Trophoblast cell (in vitro differentiated cells and primary cell): ENCODE measurements around the gene SMOC2.

Experiments
- DNase-seq, 2 donors: peaks; one replicate each; pipeline ENCODE4 v3.0.0-alpha.2; 2016
- H2AFZ ChIP-seq: 2 replicates; pipeline ENCODE4 v1.6.1; 2013; ENCODE audit warnings: low read length, moderate library complexity, mild to moderate bottlenecking; ENCODE audit not compliant: insufficient read depth, poor library complexity
- H2AK5ac ChIP-seq: 2 replicates; pipeline ENCODE4 v1.6.1; 2013; ENCODE audit warnings: mild to moderate bottlenecking, low read length
- H2BK120ac ChIP-seq: 2 replicates; pipeline ENCODE4 v1.6.1; 2013; ENCODE audit warnings: low read length, mild to moderate bottlenecking, moderate library complexity; ENCODE audit not compliant: insufficient read depth, poor library complexity
- H2BK12ac ChIP-seq: 2 replicates; pipeline ENCODE4 v1.6.1; 2013; ENCODE audit warnings: mild to moderate bottlenecking, low read length, moderate library complexity
- H2BK5ac ChIP-seq: 2 replicates; pipeline ENCODE4 v1.6.1; 2013; ENCODE audit warnings: low read length, low read depth, moderate library complexity, mild to moderate bottlenecking; ENCODE audit not compliant: poor library complexity
- H3K14ac ChIP-seq: 2 replicates; pipeline ENCODE4 v1.6.1; 2013; ENCODE audit warnings: mild to moderate bottlenecking, low read length
- H3K18ac ChIP-seq: 2 replicates; pipeline ENCODE4 v1.6.1; 2013; ENCODE audit warnings: mild to moderate bottlenecking, low read length
- H3K23ac ChIP-seq: 2 replicates; pipeline ENCODE4 v1.6.1; 2013; ENCODE audit warnings: low read length
- H3K27ac ChIP-seq: 2 replicates; pipeline ENCODE4 v1.5.1; 2013; ENCODE audit warnings: low read depth, mild to moderate bottlenecking, inconsistent platforms, low read length, moderate library complexity
- H3K27me3 ChIP-seq: 2 replicates; pipeline ENCODE4 v1.6.1; 2013; ENCODE audit warnings: inconsistent platforms, mild to moderate bottlenecking, low read length, moderate library complexity; ENCODE audit not compliant: insufficient read depth
- H3K36me3 ChIP-seq, 2 experiments: 1 replicate in 1 of 2; 2 replicates in 1 of 2; pipeline ENCODE4 v1.6.1; 2013; ENCODE audit warnings: low read length in 2 of 2, mild to moderate bottlenecking in 2 of 2, moderate library complexity in 1 of 2; ENCODE audit not compliant: insufficient read depth in 2 of 2, control insufficient read depth in 1 of 2
- H3K4ac ChIP-seq: 2 replicates; pipeline ENCODE4 v1.6.1; 2013; ENCODE audit warnings: low read depth, mild to moderate bottlenecking, low read length, moderate library complexity
- H3K4me1 ChIP-seq, 2 experiments: 1 replicate in 1 of 2; 2 replicates in 1 of 2; pipeline ENCODE4 v1.6.1; 2013; ENCODE audit warnings: low read length in 2 of 2, mild to moderate bottlenecking in 2 of 2, moderate library complexity in 1 of 2; ENCODE audit not compliant: insufficient read depth in 2 of 2, control insufficient read depth in 1 of 2
- H3K4me2 ChIP-seq: 2 replicates; pipeline ENCODE4 v1.6.1; 2013; ENCODE audit warnings: inconsistent platforms, mild to moderate bottlenecking, low read length, moderate library complexity
- H3K4me3 ChIP-seq: 2 replicates; pipeline ENCODE4 v1.5.1; 2013; ENCODE audit warnings: mild to moderate bottlenecking, low read depth, low read length, inconsistent platforms
- H3K79me1 ChIP-seq: one replicate; pipeline ENCODE4 v1.6.1; 2013; ENCODE audit warnings: low read length
- H3K79me2 ChIP-seq: 2 replicates; pipeline ENCODE4 v1.6.1; 2013; ENCODE audit warnings: low read length, mild to moderate bottlenecking; ENCODE audit not compliant: control insufficient read depth, insufficient read depth, poor library complexity
- H3K9ac ChIP-seq: 2 replicates; pipeline ENCODE4 v1.6.1; 2013; ENCODE audit warnings: mild to moderate bottlenecking, low read length
- H3K9me3 ChIP-seq: 2 replicates; pipeline ENCODE4 v1.6.1; 2013; ENCODE audit warnings: low read depth, mild to moderate bottlenecking, control low read depth, inconsistent platforms, low read length; ENCODE audit not compliant: insufficient read depth
- H4K12ac ChIP-seq: 2 replicates; pipeline ENCODE4 v1.6.1; 2013; ENCODE audit warnings: low read depth, mild to moderate bottlenecking, low read length, moderate library complexity
- H4K8ac ChIP-seq: 2 replicates; pipeline ENCODE4 v1.6.1; 2013; ENCODE audit warnings: low read depth, mild to moderate bottlenecking, low read length, moderate library complexity
- H4K91ac ChIP-seq: one replicate; pipeline ENCODE4 v1.6.1; 2013; ENCODE audit warnings: low read depth, mild to moderate bottlenecking, low read length, moderate library complexity
- WGBS: extraction: QIAGEN DNeasy Blood & Tissue Kit; methylation state at CpG from one replicate; pipeline ENCODE4 v1.1.7; 2013; ENCODE audit warnings: missing lambda C conversion rate; ENCODE audit not compliant: insufficient read length, insufficient coverage; ENCODE audit errors: extremely low coverage; 5-methylcytosine and 5-hydroxymethylcytosine counted together

SMOC2 gene

DNA sequence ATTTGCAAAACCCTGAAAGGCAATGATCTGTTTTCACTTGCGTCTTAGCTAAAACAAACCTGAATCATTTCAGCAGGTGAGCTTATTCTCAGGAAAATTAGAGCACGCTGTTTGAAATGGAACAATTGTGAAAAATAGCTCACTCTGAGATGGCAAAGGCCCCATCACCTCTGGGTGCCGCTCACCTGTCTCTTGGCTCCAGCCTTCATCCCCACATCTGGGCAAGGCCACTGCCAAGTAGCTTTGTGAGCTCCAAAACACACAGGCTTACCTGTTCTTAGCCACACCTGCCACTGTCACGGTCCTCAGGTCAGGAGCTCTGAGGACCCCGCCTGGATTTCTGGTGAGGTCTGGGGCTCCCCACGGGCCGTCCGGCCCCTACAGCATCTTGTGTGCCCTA, 66.7 kb downstream of the SMOC2 start:
- no peak overlapping the region for H3K4me3 ChIP-seq
- no peak for DNase-seq
- no peaks in the 10 kb centered on the region for H3K79me1 ChIP-seq
- H3K4me2 ChIP-seq, result no peak overlapping the region
- H3K79me2 ChIP-seq, result no peaks in the 10 kb centered on the region
- WGBS, result no CpG with 5 or more reads among the region's 8 CpGs
- H3K27me3 ChIP-seq, result no peaks in the 10 kb centered on the region
- no peaks in the 10 kb centered on the region for H3K4me1 ChIP-seq
- H3K9ac ChIP-seq, result no peak overlapping the region
- H4K8ac ChIP-seq, result no peak overlapping the region
- no peak overlapping the region for H2AFZ ChIP-seq
- H3K18ac ChIP-seq, result no peak overlapping the region
- H3K23ac ChIP-seq, result no peak overlapping the region
- no peak overlapping the region for H3K27ac ChIP-seq
- H3K9me3 ChIP-seq, result no peaks in the 10 kb centered on the region
- H2BK12ac ChIP-seq, result no peak overlapping the region
- no peak overlapping the region for H3K4ac ChIP-seq
- H4K91ac ChIP-seq, result no peak overlapping the region
- H3K14ac ChIP-seq, result no peak overlapping the region
- H3K36me3 ChIP-seq, result no peaks in the 10 kb centered on the region
- no peak overlapping the region for H2BK5ac ChIP-seq
- no peak overlapping the region for H2BK120ac ChIP-seq
- no peak overlapping the region for H2AK5ac ChIP-seq
- no peak overlapping the region for H4K12ac ChIP-seq

DNA sequence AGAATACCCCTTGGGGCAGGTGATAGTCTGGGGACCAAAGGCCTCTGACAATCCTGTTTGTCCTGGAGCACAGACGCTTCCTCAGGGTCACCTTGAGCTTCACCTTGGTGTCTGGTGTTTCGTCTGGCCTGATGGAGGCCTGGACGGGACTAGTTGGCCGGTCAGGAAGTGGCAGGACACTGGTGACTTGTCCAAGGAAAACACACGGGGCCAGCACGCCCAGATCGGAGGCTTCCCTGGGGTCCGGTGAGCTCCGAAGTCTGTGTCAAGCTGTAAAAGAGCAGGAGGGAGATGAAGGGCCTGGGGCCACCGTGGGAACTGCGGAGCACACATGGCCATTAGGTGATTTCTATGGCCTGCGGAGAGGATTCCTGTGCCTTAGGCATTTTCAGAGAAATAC, 67.9 kb downstream of the SMOC2 start:
- Histone ChIP-seq H3K23ac (no peak overlapping the region), H3K27me3 (no peaks in the 10 kb centered on the region), H3K9me3 (no peaks in the 10 kb centered on the region), H2BK5ac (no peak overlapping the region), H2AK5ac (no peak overlapping the region), H3K36me3 (no peaks in the 10 kb centered on the region), H4K91ac (no peak overlapping the region), H3K4me2 (no peak overlapping the region), H3K79me2 (no peaks in the 10 kb centered on the region), H2BK12ac (no peak overlapping the region), H4K8ac (no peak overlapping the region), H2AFZ (no peak overlapping the region), H3K18ac (no peak overlapping the region), H2BK120ac (no peak overlapping the region), H3K79me1 (no peaks in the 10 kb centered on the region), H3K4me1 (no peaks in the 10 kb centered on the region), H3K9ac (no peak overlapping the region), H3K4me3 (no peak overlapping the region), H3K4ac (no peak overlapping the region), H3K14ac (no peak overlapping the region), H4K12ac (no peak overlapping the region), H3K27ac (no peak overlapping the region)
- peak in 1 of 2 donors; percentile 30 for DNase-seq
- WGBS, result no CpG with 5 or more reads among the region's 12 CpGs

- Histone ChIP-seq H2BK120ac (no peak overlapping the region), H4K12ac (no peak overlapping the region), H3K79me2 (no peaks in the 10 kb centered on the region), H3K9ac (no peak overlapping the region), H2AFZ (no peak overlapping the region), H3K23ac (no peak overlapping the region), H3K4me3 (no peak overlapping the region), H4K91ac (no peak overlapping the region), H2AK5ac (no peak overlapping the region), H3K79me1 (no peaks in the 10 kb centered on the region), H3K4me2 (no peak overlapping the region), H3K18ac (no peak overlapping the region), H3K9me3 (peaks cover 3% of the 10 kb centered on the region), H3K27ac (no peak overlapping the region), H2BK5ac (no peak overlapping the region), H3K27me3 (no peaks in the 10 kb centered on the region), H3K4me1 (no peaks in the 10 kb centered on the region), H3K4ac (no peak overlapping the region), H3K14ac (no peak overlapping the region), H2BK12ac (no peak overlapping the region), H3K36me3 (no peaks in the 10 kb centered on the region), H4K8ac (no peak overlapping the region)
- DNase-seq, result no peak
- WGBS, result no CpG with 5 or more reads among the region's 8 CpGs
Observed at GRCh38 chr6:168513766-168514165, 72.8 kb downstream of the SMOC2 start.

DNA sequence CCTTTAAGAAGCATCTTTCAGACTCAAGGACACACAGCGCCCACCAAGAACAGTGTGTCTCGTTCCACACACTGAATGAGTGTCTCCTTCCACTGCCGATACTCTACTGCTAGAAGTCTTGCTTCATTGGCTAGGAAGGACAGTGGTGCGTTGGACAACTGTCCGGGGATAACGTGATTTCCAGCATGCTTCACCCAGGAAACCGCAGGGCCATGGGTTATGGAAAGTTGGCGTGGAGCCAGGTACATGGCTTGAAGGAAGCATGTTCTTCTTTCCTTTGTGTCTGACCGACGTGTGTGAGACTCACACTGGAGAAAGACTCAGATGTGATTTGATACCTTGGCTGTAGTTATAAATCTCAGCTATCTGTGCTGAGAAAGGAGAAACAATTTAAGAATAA, 73.2 kb downstream of the SMOC2 start:
- H3K4ac ChIP-seq, result no peak overlapping the region
- H3K23ac ChIP-seq, result no peak overlapping the region
- no peak overlapping the region for H2AK5ac ChIP-seq
- H3K4me2 ChIP-seq, result no peak overlapping the region
- no peaks in the 10 kb centered on the region for H3K79me1 ChIP-seq
- H3K27ac ChIP-seq, result no peak overlapping the region
- H3K27me3 ChIP-seq, result no peaks in the 10 kb centered on the region
- no peak overlapping the region for H3K9ac ChIP-seq
- peaks cover 6% of the 10 kb centered on the region for H3K9me3 ChIP-seq
- H3K4me3 ChIP-seq, result no peak overlapping the region
- H4K91ac ChIP-seq, result no peak overlapping the region
- no peak overlapping the region for H2BK12ac ChIP-seq
- H3K18ac ChIP-seq, result no peak overlapping the region
- no CpG with 5 or more reads among the region's 10 CpGs for WGBS
- H3K79me2 ChIP-seq, result no peaks in the 10 kb centered on the region
- no peak overlapping the region for H4K8ac ChIP-seq
- H2BK120ac ChIP-seq, result no peak overlapping the region
- DNase-seq, result no peak
- H2BK5ac ChIP-seq, result no peak overlapping the region
- H2AFZ ChIP-seq, result no peak overlapping the region
- no peak overlapping the region for H4K12ac ChIP-seq
- H3K4me1 ChIP-seq, result no peaks in the 10 kb centered on the region
- H3K36me3 ChIP-seq, result no peaks in the 10 kb centered on the region
- H3K14ac ChIP-seq, result no peak overlapping the region
